Esophagus muscularis mucosa (tissue), 3 donors: ENCODE measurements around the gene GNG4.

Experiments used
- POLR2A ChIP-seq: fragments of 450-650 bp; IDR thresholded peaks from one replicate; pipeline ENCODE4 v1.6.1; 2017; ENCODE audit warnings: antibody characterized with exemption, moderate library complexity, mild to moderate bottlenecking, low read depth
- POLR2AphosphoS5 ChIP-seq, 2 donors: sonication (generic); formaldehyde crosslinking; IDR thresholded peaks; one replicate each; pipeline ENCODE4 v1.6.1; 2017; ENCODE audit warnings: antibody characterized with exemption in 2 of 2
- TF ChIP-seq, protein P1 (sequence below), 3 experiments: fragments of 200-600 bp in 2 of 3; fragments of 450-650 bp in 1 of 3; sonication (generic) in 2 of 3; IDR thresholded peaks; one replicate each; pipeline ENCODE4 v1.5.1; 2017 to 2019; ENCODE audit warnings: antibody characterized with exemption in 3 of 3, mild to moderate bottlenecking in 2 of 3, moderate library complexity in 1 of 3

DNA sequence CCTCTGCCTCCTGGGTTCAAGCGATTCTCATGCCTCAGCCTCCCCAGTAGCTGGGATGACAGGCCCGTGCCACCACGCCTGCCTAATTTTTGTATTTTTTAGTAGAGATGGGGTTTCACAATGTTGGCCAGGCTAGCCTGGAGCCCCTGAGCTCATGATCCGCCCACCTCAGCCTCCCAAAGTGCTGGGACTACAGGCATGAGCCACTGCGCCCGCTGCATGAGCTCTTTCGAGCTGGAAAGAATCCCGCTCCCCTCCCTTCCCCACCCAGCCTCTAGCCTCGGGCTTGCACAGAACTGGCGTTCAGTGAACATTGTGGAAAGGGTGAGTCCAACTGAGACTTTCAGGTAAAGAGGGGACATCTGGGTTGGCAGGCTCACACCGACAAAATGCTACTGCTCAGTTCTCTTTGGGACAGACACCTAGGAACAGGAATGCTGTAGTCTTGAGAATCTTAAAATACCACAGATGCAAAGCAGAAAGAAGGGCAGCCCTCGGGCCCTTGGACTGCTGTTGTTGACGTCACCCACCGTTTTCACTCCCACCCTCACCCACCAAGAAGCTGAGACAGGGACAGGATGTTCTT, 9.7 kb upstream of the GNG4 start:
- TF ChIP-seq, protein P1, sequence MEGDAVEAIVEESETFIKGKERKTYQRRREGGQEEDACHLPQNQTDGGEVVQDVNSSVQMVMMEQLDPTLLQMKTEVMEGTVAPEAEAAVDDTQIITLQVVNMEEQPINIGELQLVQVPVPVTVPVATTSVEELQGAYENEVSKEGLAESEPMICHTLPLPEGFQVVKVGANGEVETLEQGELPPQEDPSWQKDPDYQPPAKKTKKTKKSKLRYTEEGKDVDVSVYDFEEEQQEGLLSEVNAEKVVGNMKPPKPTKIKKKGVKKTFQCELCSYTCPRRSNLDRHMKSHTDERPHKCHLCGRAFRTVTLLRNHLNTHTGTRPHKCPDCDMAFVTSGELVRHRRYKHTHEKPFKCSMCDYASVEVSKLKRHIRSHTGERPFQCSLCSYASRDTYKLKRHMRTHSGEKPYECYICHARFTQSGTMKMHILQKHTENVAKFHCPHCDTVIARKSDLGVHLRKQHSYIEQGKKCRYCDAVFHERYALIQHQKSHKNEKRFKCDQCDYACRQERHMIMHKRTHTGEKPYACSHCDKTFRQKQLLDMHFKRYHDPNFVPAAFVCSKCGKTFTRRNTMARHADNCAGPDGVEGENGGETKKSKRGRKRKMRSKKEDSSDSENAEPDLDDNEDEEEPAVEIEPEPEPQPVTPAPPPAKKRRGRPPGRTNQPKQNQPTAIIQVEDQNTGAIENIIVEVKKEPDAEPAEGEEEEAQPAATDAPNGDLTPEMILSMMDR (IDR thresholded peaks at IDR 0.05), result no peak
- no peak for TF ChIP-seq POLR2A
- TF ChIP-seq POLR2AphosphoS5 (IDR thresholded peaks at IDR 0.05), result no peak
